Retinal pigment epithelial cell (primary cell): ENCODE measurements around the gene MVD.
A peak's percentile ranks its signal among the peaks of the same experiment; 100 is the strongest.

Source experiments
- DNase-seq: peaks from one replicate; pipeline ENCODE4 v3.0.0-alpha.2; 2010; ENCODE audit warnings: low read depth
- H3K4me3 ChIP-seq: 2 replicates; pipeline ENCODE4 v1.5.1; 2011; ENCODE audit warnings: mild to moderate bottlenecking, low read length, control low read depth, moderate library complexity
- CTCF ChIP-seq: conservative IDR thresholded peaks from 2 replicates; pipeline ENCODE4 v1.5.1; 2011; ENCODE audit warnings: low read depth, low read length, control low read depth, inconsistent platforms

The MVD gene

GRCh38 chr16:88686062-88686438, 23.2 kb upstream of the MVD start:
- DNase-seq: no peak
- no peak for TF ChIP-seq CTCF
- peak overlapping the region; percentile 50 for H3K4me3 ChIP-seq

GRCh38 chr16:88685156-88686061, 22.5 kb upstream of the MVD start:
- peak overlapping the region; percentile 50 for H3K4me3 ChIP-seq
- DNase-seq: no peak
- peak; percentile 89 for TF ChIP-seq CTCF

GRCh38 chr16:88684569-88685155, 21.8 kb upstream of the MVD start:
- H3K4me3 ChIP-seq: no peak overlapping the region
- DNase-seq: no peak
- no peak for TF ChIP-seq CTCF

- no peak for DNase-seq
- no peak for TF ChIP-seq CTCF
- H3K4me3 ChIP-seq: no peak overlapping the region
These were observed 19.0 kb upstream of the MVD start for GRCh38 chr16:88681709-88682451.

GRCh38 chr16:88681084-88681680, 18.3 kb upstream of the MVD start:
- peak; percentile 58 for TF ChIP-seq CTCF
- DNase-seq: no peak
- H3K4me3 ChIP-seq: no peak overlapping the region

GRCh38 chr16:88680554-88681083, 17.7 kb upstream of the MVD start:
- no peak for DNase-seq
- no peak overlapping the region for H3K4me3 ChIP-seq
- no peak for TF ChIP-seq CTCF
